Pancreas (tissue), 10 donors: Measurements from ENCODE around the gene TOR2A. TPM values are rescaled to one million over a fixed set of nuclear protein-coding genes. Genes with fewer than 3 reads are reported as not detected.
A peak's percentile ranks its signal among the peaks of the same experiment; 100 is the strongest.

Experiments
- ATAC-seq, 4 donors: fragments of 200-7000 bp; cut with Tn5 transposase; one replicate each; pipeline versions ENCODE4 v1.8.0 to v1.9.1; 2020; ENCODE audit warnings: mild to moderate bottlenecking in 4 of 4, moderate library complexity in 4 of 4
- DNase-seq, 6 donors: peaks; one replicate each; pipeline ENCODE4 v3.0.0-alpha.2; 2020
- FAIRE-seq: peaks from 2 replicates; lab custom pipeline; 2012; peaks lifted over from hg19 to GRCh38; lab: Jason Lieb, UNC
- H3K27ac ChIP-seq, 4 donors: fragments of 200-600 bp; sonication (generic); 1 replicate in 3 of 4; 2 replicates in 1 of 4; pipeline versions ENCODE4 v1.5.0 to v1.8.0; 2020
- H3K27me3 ChIP-seq, 4 donors: fragments of 200-600 bp; one replicate each; pipeline ENCODE4 v1.8.0; 2021
- H3K36me3 ChIP-seq, 3 donors: fragments of 200-600 bp; sonication (generic) in 1 of 3; one replicate each; pipeline versions ENCODE4 v1.5.0 to v1.8.0; 2020 to 2021
- H3K4me1 ChIP-seq, 3 donors: fragments of 200-600 bp; one replicate each; pipeline ENCODE4 v1.8.0; 2021
- H3K4me3 ChIP-seq, 4 donors: fragments of 200-600 bp; sonication (generic) in 2 of 4; one replicate each; pipeline versions ENCODE4 v1.5.0 to v1.8.0; 2020 to 2021
- H3K9me3 ChIP-seq, 4 donors: fragments of 200-600 bp; one replicate each; pipeline ENCODE4 v1.8.0; 2021
- CTCF ChIP-seq, 4 donors: fragments of 200-600 bp; sonication (generic) in 3 of 4; IDR thresholded peaks; one replicate each; pipeline versions ENCODE4 v1.5.0 to v1.8.0; 2021; ENCODE audit warnings: antibody characterized with exemption in 4 of 4
- WGBS, 2 donors: extraction: QIAGEN DNeasy Blood & Tissue Kit; methylation state at CpG; one replicate each; pipeline ENCODE4 v1.1.7; 2013; 5-methylcytosine and 5-hydroxymethylcytosine counted together
- intact Hi-C, 3 donors: fragments of 100-400 bp; cut with DNase I; formaldehyde crosslinking; loops; one replicate each; pipeline versions ENCODE4 v1.11.1 to v1.14.2; 2022
- polyA plus RNA-seq, 2 donors: library from polyadenylated mRNA; stranded (reverse); fragments of 200-250 nt; gene quantifications; one replicate each; pipeline ENCODE4 v1.2.3, GENCODE V29; 2013
- total RNA-seq, 6 donors: library from RNA; stranded (reverse); fragmentation: NEBNext Ultra II Directional in 4 of 6; extraction: Animal tissue kit (Norgen Biotek cat#: 25700) in 4 of 6; gene quantifications; one replicate each; pipeline versions ENCODE4 v1.2.1 to v1.2.4, GENCODE V29; 2021 to 2023
- donor health status: healthy with polysubstance abuse.
- donor health status: DM: no; HTN: no; CAD: no; lungs with moderate emphysema.
- donor health status: DM: no; HTN: no; CAD: no.
- donor health status: control.
- donor health status: control.
- donor health status: Bipolar disorder and iron deficiency.
- donor health status: DM: yes; HTN: yes; CAD: no.
- donor health status: DM: no; HTN: no; CAD: no.
- donor health status: DM: no; HTN: no; CAD: no.
- donor health status: DM: yes; HTN: yes; CAD: no.

TOR2A gene
- total and polyA plus RNA-seq, 8 donors = 4.2 to 17.5 (median 6.1) TPM

DNA sequence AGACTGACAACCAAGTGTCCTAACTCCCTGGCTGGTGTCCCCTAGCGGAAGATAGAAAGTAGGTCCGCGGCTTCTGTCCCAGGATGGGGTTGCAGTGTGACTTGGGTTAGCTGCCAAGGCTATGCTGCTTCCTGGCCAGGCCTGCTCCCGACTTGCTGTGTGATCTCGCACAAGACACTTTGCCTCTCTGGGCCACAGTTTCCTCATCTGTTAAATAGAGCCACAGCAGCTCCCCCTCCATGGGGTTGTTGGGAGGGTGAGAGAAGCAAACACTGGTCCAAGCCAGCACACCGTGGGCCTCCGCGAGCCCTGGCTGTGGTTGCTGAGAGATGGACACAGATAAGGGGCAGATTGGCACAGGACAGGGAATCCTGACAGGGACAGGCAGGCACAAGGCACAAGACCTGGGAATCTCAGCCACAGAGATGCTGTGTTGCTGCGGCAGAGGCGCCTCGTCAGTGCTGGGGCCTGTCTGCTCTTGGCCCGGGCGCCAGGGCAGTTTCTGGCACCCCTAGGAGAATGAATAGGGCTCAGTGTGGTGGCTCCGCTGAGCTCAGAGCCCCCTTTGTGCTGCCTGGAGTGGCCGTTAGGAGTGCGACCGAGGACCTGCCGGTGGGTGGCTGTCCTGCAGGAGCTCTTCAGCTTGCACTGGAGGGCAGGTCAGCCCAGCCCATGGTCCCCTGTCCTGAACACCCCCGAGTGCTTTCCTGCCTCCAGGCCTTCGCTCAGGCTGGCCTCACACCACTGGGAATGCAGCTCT, 45.2 kb upstream of the TOR2A start:
- Histone ChIP-seq H3K27ac (no peak overlapping the region), H3K4me1 (no peaks in the 10 kb centered on the region), H3K36me3 (no peaks in the 10 kb centered on the region), H3K9me3 (no peaks in the 10 kb centered on the region), H3K4me3 (no peak overlapping the region), H3K27me3 (no peaks in the 10 kb centered on the region)
- ATAC-seq (no peak), FAIRE-seq (no peak), DNase-seq (peak in 1 of 6 donors; percentile 48)
- intact Hi-C loops = no loop called here
- WGBS, 2 donors = 74 to 75% methylated on average over 19 to 20 of the region's 20 CpGs
- no peak for TF ChIP-seq CTCF (IDR thresholded peaks at IDR 0.05)

GRCh38 chr9:127779136-127779981, 44.3 kb upstream of the TOR2A start:
- no peak for FAIRE-seq
- WGBS, 2 donors = 76 to 83% methylated on average over 17 of the region's 17 CpGs
- no peak for TF ChIP-seq CTCF (IDR thresholded peaks at IDR 0.05)
- no peaks in the 10 kb centered on the region for H3K9me3 ChIP-seq
- no peaks in the 10 kb centered on the region for H3K36me3 ChIP-seq
- H3K4me3 ChIP-seq = no peak overlapping the region
- no peaks in the 10 kb centered on the region for H3K27me3 ChIP-seq
- H3K27ac ChIP-seq = peak overlapping the region in 2 of 4 donors; percentile 55
- H3K4me1 ChIP-seq = no peaks in the 10 kb centered on the region
- DNase-seq = peak in 1 of 6 donors; percentile 23
- intact Hi-C loops = no loop called here
- peak in 3 of 4 donors; percentile 21 to 35 (median 33) for ATAC-seq

- ATAC-seq (peak in 3 of 4 donors; percentile 24 to 51 (median 34)), FAIRE-seq (no peak)
- TF ChIP-seq CTCF (IDR thresholded peaks at IDR 0.05) = no peak
Measured at GRCh38 chr9:127778280-127779135, 43.4 kb upstream of the TOR2A start, which contains the start of gene SH2D3C. Gene SH2D3C (minus strand): TSS chr9:127778666. CDS start chr9:127778627, 39 bp downstream.

GRCh38 chr9:127777368-127777980, 42.4 kb upstream of the TOR2A start:
- peak overlapping the region in 1 of 4 donors; percentile 22 for H3K4me3 ChIP-seq
- FAIRE-seq (no peak), DNase-seq (peak in 1 of 6 donors; percentile 26), ATAC-seq (no peak)
- H3K27ac ChIP-seq = no peak overlapping the region
- intact Hi-C loops = no loop called here
- 76 to 82% methylated on average over 18 of the region's 18 CpGs for WGBS, 2 donors
- TF ChIP-seq CTCF (IDR thresholded peaks at IDR 0.05) = no peak
- H3K36me3 ChIP-seq = no peaks in the 10 kb centered on the region
- no peaks in the 10 kb centered on the region for H3K9me3 ChIP-seq
- no peaks in the 10 kb centered on the region for H3K4me1 ChIP-seq
- H3K27me3 ChIP-seq = no peaks in the 10 kb centered on the region

More at GRCh38 chr9:127778280-127779135, 43.4 kb upstream of the TOR2A start, which contains the start of gene SH2D3C:
- peak within 1 kb of the TSS in 2 of 4 donors; percentile 55 for H3K27ac ChIP-seq
- 73 to 82% methylated on average over 13 of the region's 13 CpGs for WGBS, 2 donors
- H3K36me3 ChIP-seq = no peaks in the 10 kb centered on the region
- H3K4me1 ChIP-seq = no peaks in the 10 kb centered on the region
- peak in 1 of 6 donors; percentile 60 for DNase-seq
- H3K4me3 ChIP-seq = peak within 1 kb of the TSS in 1 of 4 donors; percentile 17
- no peaks in the 10 kb centered on the region for H3K9me3 ChIP-seq
- intact Hi-C loops = no loop called here
- no peaks in the 10 kb centered on the region for H3K27me3 ChIP-seq
